GM10266 (cell line): ENCODE data around the gene SLAMF6.

ENCODE experiments used
- DNase-seq: peaks from one replicate; pipeline ENCODE4 v3.0.0; 2012; ENCODE audit errors: extremely low spot score
- CTCF ChIP-seq: IDR thresholded peaks from 2 replicates; pipeline ENCODE4 v1.5.1; 2012; ENCODE audit warnings: mild to moderate bottlenecking, low read depth; ENCODE audit not compliant: control insufficient read depth, insufficient read depth; ENCODE audit errors: missing control alignments

SLAMF6 gene

GRCh38 chr1:160455153-160455517 is 67.9 kb downstream of the SLAMF6 start:
- no peak for DNase-seq
- no peak for TF ChIP-seq CTCF

DNA sequence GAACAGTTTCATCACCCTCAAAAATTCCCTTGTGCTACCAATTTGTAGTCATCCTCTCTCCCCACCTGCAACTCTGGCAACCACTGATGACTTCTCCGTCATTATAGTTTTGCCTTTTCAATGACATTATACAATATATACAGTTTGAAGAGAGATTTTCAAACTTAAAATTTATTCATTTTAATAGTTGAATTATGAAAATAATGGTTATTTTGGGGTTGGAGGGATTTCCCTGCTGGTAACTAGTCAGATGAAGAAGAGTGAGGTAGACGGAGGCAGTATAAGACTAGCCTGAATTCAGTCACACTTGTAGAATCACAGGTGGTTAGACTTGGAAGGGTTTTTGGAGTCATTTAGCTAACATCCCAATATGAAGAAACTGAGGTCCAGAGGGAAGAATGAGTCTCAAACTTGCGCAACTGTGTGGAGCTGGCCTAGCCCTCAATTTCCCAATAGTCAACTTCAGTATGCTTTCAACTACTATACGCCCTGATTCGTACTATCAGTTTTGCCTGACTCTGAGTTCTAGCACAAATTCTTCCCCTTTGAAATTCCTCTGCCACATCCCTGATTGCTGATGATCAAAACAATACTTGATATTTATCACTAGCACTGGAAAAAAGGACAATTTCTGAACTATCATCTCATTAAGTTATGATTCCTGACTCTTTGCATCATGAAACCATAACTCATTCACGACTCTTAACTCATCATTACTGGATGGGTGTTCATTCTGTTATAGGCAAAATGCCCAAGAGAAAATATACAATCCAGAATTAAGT is 68.5 kb downstream of the SLAMF6 start:
- no peak for TF ChIP-seq CTCF
- no peak for DNase-seq

GRCh38 chr1:160453443-160453842 is 69.6 kb downstream of the SLAMF6 start:
- DNase-seq, result no peak
- no peak for TF ChIP-seq CTCF

DNA sequence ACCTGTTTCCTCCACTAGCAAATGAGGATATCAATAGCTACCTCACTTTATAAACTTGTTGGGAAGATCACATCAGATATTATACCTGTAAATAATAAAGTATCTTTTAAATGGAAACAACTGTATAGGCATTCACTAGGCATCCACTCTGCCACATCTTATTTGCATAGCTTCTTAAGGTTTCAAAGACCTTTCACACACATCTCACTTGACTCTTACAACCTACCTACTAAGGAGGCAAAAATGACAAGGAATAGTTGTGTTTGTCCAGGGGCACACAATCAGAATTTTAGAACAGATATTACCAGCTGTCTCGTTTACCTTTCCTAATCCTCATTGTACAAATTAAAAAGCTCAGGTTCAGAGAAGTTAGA is 71.2 kb downstream of the SLAMF6 start:
- TF ChIP-seq CTCF, result no peak
- no peak for DNase-seq

- no peak for TF ChIP-seq CTCF
- no peak for DNase-seq
Observed at GRCh38 chr1:160451119-160451858, 71.8 kb downstream of the SLAMF6 start.

DNA sequence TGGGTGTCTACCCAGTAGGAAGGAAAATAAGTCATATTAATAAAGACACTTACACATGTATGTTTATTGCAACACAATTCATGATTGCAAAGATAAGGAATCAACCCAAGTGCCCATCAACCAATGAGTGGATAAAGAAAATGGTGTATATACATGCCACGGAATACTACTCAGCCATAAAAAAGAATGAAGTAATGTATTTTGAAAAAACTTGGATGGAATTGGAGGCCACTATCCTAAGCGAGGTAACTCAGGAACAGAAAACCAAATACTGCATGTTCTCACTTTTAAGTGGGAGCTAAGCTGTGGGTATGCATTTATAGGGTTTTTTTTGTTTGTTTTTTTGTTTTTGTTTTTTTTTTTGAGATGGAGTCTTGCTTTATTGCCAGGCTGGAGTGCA is 73.6 kb downstream of the SLAMF6 start:
- no peak for DNase-seq
- no peak for TF ChIP-seq CTCF
